NCI-H2227 (cell line): ENCODE measurements around the gene FASTKD2.

Source experiments
- DNase-seq: peaks from one replicate; lab custom pipeline; 2025; ENCODE audit not compliant: unreplicated experiment; lab: John Stamatoyannopoulos, UW

FASTKD2 gene

GRCh38 chr2:206836722-206837121, 71.3 kb downstream of the FASTKD2 start:
- DNase-seq, result no peak

GRCh38 chr2:206837775-206838174, 72.4 kb downstream of the FASTKD2 start:
- DNase-seq, result no peak

GRCh38 chr2:206838690-206839089, 73.3 kb downstream of the FASTKD2 start:
- DNase-seq, result no peak

GRCh38 chr2:206840999-206841398, 75.6 kb downstream of the FASTKD2 start:
- DNase-seq, result no peak
